LNCAP (cell line): Measurements from ENCODE around the gene ADARB2.

ENCODE experiments used
- TF ChIP-seq, protein P1 (sequence below): fragments of 450-650 bp; IDR thresholded peaks from 2 replicates; pipeline ENCODE4 v1.5.1; 2017; ENCODE audit warnings: mild to moderate bottlenecking

ADARB2 gene

GRCh38 chr10:1526436-1527055 is 210.8 kb downstream of the ADARB2 start:
- TF ChIP-seq, protein P1, sequence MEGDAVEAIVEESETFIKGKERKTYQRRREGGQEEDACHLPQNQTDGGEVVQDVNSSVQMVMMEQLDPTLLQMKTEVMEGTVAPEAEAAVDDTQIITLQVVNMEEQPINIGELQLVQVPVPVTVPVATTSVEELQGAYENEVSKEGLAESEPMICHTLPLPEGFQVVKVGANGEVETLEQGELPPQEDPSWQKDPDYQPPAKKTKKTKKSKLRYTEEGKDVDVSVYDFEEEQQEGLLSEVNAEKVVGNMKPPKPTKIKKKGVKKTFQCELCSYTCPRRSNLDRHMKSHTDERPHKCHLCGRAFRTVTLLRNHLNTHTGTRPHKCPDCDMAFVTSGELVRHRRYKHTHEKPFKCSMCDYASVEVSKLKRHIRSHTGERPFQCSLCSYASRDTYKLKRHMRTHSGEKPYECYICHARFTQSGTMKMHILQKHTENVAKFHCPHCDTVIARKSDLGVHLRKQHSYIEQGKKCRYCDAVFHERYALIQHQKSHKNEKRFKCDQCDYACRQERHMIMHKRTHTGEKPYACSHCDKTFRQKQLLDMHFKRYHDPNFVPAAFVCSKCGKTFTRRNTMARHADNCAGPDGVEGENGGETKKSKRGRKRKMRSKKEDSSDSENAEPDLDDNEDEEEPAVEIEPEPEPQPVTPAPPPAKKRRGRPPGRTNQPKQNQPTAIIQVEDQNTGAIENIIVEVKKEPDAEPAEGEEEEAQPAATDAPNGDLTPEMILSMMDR, result no peak

DNA sequence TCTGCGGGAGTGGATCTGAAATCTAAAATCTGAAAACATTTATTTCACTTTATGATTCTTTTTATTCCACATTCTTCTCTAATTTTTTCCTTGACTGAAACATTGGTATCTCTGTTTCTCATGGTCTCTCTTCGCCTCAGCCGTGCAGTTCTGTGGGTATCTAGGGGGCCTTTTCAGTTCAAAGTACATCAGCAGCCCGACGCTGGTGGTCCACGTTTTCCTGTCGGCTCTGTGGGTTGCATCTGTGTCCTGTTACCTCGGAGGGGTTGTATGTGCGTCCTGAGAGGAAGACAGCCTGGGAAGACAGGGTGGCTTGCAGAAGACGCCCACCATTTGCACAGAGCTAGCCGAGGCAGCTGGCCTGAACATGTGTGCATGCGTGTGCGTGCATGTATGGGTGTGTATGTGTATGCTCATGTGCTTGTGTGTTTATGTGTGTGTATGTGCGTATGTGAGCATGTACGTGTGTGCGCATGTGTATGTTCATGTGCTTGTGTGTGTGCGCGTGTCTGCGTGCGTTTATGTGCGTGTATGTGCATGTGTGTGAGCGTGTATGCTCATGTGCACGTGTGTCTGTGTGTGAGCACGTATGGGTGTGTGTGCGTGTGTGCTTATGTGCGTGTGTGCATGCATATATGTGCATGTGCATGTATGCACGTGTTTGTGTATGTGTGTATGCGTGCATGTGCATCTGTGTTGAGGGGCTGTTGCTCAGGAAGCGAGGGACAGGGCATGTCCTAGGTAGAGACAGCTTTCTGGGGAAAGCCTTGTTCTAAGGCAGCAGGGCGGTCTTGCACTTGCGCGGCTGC is 211.8 kb downstream of the ADARB2 start:
- TF ChIP-seq, protein P1, result no peak

DNA sequence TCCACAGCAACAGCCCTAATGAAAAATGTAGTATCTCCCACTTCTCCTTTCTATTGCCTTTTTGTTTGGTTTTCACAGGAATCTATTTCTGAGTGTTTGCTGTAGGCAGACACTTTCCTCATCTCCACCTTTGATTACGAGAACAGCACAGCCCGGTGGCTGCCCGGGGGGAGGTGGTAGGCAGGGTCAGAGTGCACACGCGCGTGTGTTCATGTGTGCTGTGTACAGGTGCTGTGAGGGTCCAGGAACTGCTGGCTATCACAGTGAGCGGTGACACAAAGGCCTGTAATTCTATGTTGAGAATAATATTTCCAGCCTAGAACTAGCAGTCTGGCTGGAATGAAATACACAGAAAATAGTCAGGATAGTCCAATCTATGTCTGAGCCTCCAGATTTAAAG is 212.8 kb downstream of the ADARB2 start:
- TF ChIP-seq, protein P1, result no peak

DNA sequence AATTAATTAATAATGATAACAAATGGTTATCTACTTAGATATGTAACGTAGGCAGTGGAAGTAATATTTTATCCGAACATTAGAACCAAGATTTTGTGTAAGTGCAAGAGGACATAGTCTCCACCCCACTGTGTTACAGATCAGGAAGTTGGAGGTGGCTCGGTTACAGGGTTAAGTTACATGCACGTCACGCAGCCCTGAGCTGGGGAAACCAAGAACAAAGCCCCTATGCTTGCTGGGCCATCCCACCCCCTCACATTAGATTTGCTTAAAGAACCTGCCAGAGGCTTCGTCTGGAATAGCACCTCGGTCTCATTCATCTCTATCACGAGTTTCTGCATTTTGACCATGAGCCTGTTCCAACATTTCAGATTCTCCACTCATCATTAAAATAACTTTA is 214.1 kb downstream of the ADARB2 start:
- TF ChIP-seq, protein P1, result no peak

DNA sequence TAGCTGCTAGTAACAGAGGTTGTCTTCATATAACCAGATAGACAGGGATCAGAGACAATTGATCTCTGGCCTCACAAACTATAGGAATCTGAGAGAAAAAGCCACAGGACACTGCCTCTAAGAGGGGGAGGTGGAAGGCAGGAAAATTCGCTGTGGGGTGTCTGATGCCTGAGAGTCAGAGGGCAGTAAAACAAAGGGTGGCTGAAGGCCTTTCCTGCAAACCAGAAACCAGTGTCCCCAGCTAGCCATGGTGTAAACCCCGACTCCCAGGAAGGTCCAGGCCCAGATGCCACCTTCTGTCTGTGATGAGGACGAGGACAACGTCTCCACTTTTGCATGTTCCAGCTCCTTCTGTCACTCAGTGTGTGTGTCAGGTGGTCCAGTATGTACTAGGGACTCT is 215.1 kb downstream of the ADARB2 start:
- TF ChIP-seq, protein P1, result no peak

GRCh38 chr10:1521741-1522140 is 215.6 kb downstream of the ADARB2 start:
- TF ChIP-seq, protein P1, result no peak

GRCh38 chr10:1520909-1521565 is 216.3 kb downstream of the ADARB2 start:
- TF ChIP-seq, protein P1, result no peak
